ENCODE measurements around the gene SGMS1.

DNA sequence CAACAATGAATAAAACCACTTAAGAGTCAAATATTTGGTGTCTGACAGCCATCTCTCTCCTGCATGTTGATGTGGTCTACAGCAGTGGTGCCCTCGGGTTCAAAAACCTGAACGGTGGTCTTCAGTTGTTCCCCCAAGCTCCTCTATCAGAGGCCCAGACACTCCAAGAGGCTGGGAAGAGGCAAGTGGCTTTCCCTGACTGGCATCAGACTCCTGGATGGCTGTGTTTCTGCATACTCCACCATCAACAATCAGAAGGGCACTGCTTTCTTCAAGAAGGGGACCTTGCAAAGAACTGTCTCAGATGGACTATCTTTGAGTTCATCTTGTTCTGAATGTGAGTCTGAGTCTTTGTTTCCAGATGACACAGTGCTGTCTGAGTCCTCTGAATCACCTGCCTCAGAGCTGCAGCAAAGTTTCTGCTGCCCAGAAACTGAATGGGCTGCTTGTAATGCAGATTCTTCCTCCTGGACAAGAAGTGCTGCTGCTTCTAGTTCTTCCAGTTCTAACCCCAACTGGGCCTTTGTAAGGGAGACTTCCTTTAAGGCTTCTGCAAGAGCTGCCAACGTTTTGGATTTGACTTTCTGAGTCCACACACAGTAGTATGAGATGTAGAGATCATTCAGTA lies 5.9 kb upstream of the SGMS1 start:
- TF ChIP-seq, protein P1, sequence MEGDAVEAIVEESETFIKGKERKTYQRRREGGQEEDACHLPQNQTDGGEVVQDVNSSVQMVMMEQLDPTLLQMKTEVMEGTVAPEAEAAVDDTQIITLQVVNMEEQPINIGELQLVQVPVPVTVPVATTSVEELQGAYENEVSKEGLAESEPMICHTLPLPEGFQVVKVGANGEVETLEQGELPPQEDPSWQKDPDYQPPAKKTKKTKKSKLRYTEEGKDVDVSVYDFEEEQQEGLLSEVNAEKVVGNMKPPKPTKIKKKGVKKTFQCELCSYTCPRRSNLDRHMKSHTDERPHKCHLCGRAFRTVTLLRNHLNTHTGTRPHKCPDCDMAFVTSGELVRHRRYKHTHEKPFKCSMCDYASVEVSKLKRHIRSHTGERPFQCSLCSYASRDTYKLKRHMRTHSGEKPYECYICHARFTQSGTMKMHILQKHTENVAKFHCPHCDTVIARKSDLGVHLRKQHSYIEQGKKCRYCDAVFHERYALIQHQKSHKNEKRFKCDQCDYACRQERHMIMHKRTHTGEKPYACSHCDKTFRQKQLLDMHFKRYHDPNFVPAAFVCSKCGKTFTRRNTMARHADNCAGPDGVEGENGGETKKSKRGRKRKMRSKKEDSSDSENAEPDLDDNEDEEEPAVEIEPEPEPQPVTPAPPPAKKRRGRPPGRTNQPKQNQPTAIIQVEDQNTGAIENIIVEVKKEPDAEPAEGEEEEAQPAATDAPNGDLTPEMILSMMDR (IDR thresholded peaks at IDR 0.05), result no peak
- TF ChIP-seq EZH2 (IDR thresholded peaks at IDR 0.05) (no peak), EZH2phosphoT487 (IDR thresholded peaks at IDR 0.05) (no peak)

All from neural progenitor cell (in vitro differentiated cells).